ENCODE results near the gene SCUBE1.

DNA sequence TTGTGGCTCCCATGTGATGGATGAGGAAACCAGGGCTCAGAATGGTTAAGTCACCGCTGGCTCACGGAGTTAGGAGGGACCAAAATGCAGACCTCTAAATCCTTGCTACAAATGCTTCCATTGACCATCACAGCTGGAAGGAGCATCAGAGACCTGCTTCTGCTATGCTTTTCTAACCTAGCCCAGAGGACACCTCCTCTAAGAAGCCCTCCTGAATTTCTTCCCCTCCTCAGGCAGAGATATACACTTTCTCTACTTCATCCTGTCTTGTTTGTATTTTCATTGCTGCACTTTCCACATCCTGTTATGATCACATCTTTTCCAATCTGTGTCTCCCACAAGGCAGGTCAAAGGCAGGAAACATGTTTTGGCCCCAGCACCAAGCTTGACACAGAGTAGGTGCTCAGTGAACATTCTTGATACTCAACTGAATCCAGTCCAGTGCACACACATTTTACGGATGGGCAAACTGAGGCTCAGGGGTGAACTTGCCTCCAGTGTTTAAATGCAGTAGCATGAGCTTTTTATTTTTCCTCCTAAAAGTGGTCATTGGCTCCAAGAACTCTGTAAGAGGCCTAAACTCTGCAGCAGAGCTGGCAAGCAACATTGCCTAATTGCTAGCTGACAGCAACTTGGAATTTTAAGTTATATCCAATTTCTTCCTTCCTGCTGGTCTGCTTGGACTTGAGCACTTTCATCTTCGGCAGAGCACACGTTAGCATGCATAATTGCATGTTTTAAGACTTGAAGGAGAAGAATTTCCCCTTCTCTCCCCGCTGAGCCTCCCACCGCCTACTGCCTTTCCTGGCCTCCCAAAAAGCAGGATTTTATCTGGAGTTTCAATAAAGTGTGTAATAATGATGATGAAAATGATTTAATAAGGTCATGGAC lies 12.7 kb downstream of the SCUBE1 start:
- TF ChIP-seq, protein P1, sequence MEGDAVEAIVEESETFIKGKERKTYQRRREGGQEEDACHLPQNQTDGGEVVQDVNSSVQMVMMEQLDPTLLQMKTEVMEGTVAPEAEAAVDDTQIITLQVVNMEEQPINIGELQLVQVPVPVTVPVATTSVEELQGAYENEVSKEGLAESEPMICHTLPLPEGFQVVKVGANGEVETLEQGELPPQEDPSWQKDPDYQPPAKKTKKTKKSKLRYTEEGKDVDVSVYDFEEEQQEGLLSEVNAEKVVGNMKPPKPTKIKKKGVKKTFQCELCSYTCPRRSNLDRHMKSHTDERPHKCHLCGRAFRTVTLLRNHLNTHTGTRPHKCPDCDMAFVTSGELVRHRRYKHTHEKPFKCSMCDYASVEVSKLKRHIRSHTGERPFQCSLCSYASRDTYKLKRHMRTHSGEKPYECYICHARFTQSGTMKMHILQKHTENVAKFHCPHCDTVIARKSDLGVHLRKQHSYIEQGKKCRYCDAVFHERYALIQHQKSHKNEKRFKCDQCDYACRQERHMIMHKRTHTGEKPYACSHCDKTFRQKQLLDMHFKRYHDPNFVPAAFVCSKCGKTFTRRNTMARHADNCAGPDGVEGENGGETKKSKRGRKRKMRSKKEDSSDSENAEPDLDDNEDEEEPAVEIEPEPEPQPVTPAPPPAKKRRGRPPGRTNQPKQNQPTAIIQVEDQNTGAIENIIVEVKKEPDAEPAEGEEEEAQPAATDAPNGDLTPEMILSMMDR (IDR thresholded peaks at IDR 0.05), result no peak
- TF ChIP-seq POLR2A (IDR thresholded peaks at IDR 0.05) (no peak), EP300 (IDR thresholded peaks at IDR 0.05) (no peak)
